EL (cell line): Measurements from ENCODE around the gene KLHL12.

Experiments
- DNase-seq: peaks from one replicate; pipeline ENCODE4 v3.0.0-alpha.2; 2016

KLHL12 gene

DNA sequence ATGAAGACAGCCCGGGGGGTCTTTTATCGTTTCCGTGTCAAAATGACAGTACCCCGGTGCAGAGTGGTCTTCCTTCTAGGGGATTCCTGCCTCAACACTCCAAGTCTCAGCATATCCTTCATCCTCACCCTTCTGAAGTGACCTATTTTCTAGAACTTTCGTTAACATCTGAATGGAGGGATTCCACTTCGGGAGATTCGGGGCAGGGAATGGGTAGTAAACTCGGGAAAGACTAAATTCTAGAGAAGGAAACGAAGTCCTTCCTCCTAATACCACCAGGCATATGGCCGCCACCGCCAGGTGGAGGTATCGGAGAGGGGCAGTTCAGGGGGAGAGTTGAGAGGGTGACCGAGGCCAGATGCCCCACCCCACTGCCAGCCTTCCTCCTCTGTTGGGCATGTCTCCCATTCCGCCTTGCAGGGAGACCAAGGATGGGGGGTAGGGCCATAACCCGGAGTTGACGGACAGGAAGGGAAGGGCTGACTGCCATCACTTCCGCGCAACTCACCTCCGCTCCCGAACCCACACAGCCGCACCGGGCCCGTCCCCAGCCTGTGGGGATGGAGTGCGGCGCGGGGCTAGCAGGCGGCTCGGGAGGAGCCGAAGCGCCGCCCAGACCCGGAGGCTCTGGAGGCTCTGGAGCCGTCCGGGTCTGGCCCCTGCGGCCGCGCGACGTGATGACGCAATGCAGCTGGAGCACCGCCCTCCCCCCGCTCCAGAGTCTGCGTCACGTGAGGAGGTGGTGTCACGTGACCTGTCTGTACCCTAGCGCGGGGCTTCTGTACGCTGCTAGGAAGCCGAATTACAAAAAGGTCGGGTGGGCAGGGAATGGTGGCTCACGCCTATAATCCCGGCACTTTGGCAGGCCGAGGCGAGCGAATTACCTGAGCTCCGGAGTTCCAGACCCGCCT lies at the start of gene KLHL12:
TSS of gene KLHL12 (minus strand) at position 654 of the 911 bp plus-strand sequence. CDS start 2,072 bp downstream, outside the sequence.
- peak; percentile 96 for DNase-seq

DNA sequence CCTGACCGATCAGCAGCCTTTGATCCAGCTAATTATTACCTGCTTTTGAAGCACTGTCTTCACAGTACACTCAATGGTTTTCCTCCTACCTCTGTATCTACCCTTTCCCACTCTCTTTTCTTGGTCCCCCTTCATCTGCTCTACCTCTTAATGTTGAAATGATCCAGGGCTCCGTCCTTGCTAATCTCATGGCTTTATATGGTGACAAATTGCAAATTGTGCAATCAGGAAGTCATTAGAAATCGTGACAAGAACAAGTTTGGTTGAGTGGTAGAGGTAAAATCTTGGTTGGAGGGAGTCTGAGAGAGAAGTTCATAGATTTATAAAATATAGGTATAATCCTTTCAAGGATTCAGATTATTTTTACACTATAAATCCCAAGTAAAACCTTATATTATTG lies 49.6 kb upstream of the KLHL12 start:
- DNase-seq: no peak

DNA sequence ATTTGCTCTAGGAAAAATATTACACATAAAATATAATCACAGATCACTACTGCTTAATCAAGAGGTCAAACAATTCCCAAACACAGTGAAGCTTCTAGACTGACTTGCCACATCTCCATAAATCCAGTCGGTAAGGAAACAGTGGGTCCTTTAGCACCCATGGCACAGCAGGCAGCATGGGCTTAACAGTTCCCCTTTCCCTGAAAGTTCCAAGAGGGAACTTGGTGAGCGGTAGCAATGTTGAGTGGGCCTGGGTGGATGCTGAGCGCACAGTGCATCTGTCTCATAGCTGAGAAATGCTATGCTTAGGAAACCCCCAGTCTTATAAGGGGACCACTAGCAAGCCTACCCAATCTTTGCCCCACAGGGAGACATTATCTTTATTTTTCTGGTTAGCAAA lies 47.8 kb upstream of the KLHL12 start:
- DNase-seq: no peak

DNA sequence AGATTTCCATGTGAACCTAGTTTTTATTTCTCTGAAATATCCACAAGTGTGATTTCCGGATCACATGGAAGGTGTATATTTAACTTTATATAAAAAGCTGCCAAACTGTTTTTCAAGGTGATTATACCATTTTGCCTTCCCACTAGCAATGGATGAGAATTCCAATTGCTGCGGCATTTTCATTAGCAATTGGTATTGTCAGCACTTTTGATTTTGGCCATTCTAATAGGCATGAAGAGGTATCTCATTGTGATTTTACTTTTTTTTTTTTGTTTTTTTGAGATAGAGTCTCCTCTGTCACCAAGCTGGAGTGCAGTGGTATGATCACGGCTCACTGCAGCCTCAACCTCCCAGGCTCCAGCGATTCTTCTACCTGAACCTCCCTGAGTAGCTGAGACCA lies 45.0 kb upstream of the KLHL12 start:
- no peak for DNase-seq

DNA sequence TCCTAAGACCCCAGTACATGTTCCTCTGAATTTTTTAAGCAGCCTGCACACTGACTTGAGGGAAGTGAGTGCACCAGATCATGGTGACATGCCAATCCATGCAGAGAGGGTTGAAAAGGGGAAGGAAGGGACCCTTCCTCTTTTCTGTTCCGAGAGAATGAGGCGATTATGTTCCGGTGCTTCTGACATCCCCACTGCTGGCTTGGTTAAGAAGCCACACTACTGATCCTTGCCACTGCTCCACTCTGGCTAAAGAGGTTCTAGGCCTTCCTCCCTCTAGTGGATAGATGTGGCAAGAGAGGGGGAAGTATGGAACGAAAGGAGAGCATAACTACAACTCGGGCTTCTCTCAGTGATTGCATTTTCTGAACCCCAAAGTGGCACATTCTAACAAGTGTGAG lies 41.9 kb upstream of the KLHL12 start:
- DNase-seq: peak; percentile 69

DNA sequence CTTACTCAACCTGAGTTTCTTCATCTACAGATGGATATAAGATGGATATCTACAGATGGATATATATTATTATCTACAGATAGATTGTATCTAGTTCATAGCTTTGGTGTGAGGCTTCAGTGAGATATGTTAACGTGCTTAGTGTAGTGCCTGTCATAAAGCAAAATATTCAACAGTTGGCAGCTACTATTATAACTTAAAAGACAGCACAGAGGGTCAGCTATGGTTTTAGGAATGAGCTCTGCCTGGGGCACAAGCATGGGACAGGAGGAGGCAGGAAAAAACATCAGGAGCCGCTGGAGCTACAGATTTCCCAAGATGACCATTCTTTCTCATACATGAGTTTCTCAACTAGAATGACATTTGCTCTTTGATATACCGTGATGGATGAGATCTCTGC lies 41.3 kb upstream of the KLHL12 start:
- DNase-seq: no peak

- no peak for DNase-seq
These were observed 40.7 kb upstream of the KLHL12 start for GRCh38 chr1:202967684-202968281.

DNA sequence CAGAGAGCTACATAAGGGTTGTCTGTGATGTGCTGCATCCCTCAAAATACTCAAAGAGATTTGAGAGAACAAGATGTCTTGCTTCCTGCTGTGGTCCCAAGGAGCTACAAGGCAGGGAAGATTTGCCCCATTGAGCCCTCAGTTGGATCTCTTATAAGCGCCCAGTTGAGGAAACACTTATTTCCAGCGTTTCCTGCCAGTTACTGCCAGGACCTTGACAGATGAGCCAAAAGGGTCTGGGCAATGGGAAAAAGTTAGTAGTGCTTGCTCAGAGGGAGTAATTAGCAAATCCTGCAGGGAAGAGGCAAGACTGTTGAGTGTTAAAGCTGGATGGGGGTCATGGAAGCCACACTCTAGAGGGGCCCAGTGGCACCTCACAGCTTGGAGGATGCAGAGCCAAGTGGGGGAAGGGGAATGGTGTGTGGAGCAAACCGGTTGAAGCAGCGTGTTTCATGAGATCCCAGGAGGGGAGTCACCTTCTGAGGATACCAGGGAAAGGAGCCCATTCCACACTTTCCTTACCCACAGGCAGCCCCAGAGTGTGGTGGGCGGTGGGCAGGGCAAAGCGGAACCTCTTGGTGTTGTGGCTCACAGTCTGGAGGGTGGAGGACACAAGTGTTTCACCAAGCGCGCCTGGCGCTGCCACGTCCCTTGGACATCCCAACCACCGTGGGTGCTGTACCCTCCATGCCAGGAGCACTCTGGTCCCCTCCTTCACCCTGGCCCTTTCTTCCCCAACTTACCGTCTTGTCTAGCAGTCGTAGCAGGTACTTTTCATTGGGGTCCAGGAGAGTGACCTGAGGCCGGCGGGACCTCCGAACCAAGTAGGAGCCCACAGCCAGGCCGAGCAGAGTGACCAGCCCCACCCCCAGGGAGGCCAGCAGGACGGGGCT lies 39.2 kb upstream of the KLHL12 start:
- no peak for DNase-seq

GRCh38 chr1:202965422-202965821 lies 38.4 kb upstream of the KLHL12 start:
- peak; percentile 13 for DNase-seq

DNA sequence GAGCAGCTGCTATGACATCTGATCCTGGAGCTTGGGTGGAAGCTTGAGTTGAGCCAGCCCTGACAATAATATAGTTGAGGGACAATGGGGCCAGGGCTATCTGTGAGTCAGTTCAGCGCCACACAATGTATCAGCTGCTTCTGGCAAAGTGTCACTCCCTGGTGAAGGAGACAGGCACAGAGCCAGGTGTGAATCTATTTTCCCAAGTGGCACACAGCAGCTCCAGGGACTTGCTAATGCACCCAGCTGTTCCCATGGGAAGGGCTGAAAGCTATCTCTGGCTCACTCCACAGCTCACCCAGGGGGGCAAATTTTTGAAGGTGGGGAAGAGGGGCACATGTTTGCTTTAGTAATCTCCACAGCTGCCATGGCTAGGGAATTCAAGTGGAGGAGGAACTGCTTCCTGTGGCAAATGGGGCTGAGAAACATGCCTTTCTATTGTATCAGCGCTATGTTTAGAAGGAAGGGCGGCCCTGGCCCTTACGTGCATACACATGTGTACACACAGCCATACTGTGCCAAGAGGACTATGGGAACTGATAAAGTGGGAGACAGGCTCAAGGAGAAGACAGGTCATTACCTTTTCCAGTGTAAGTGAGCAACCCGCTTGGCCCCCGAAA lies 37.9 kb upstream of the KLHL12 start:
- peak; percentile 45 for DNase-seq

DNA sequence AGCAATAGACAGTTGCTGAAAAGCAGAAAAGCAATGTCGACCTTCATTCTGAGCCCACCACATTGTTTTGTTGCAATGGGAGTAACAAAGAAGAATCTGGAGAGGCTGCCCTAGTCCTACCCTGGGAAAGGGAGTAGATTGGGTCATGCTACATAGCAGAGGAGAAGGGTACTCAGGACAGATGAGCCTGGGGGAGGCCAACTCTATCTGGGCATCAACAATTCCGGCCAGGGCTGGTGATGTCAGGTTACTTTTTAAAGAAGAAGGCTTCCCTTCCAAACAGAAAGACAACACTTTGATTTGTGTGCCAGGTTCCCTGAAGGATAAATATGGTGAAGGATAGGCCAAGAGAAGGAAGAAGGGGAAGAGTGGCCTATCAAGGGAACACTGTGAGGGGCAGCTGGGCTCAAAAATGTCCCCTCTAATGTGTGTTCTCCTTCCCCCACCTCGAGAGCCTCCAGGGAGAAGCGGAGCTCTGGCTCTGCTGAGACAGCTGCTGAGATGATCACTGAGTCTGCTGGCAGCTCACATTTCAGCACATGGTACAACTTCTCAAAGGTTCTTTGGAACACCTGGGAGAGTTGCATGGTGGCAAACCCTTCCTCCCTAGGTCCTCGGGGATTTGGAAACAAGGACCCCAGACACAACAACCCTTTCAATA lies 34.3 kb upstream of the KLHL12 start:
- DNase-seq: no peak

- peak; percentile 66 for DNase-seq
These were observed 32.2 kb upstream of the KLHL12 start for GRCh38 chr1:202959276-202959620.

DNA sequence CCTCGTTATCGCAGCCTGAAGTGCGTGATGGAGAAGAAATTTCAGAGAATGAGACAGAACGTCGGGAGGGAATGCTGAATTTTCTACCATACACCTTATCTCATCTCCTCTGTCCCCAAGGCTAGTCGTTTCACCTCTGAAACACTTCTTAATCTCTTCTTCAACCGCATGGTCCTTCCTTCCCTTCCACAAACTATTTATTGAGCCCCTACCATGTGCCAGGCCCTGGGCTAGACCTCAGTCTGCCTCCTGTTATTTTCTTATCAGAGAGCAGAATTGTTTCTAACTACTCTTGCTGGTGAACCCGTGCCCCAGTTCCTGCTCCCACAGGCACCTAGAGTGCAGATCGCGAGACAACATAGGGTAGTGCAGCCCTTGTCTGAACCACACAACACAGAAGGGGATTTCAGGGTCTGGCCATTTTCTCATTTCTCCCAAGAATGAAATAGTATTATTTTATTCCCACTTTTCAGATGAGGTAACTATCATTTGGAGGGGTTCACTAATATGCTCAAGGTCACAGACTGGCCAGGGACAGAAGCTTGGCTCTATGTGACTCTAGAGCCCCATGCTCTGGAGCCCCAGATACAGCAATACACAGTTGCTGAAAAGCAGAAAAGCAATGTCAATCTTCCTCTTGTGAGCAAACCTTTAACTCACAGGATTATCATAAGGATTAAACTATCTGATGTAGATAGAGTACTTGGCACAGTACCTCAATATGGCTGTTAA lies 31.7 kb upstream of the KLHL12 start:
- no peak for DNase-seq

DNA sequence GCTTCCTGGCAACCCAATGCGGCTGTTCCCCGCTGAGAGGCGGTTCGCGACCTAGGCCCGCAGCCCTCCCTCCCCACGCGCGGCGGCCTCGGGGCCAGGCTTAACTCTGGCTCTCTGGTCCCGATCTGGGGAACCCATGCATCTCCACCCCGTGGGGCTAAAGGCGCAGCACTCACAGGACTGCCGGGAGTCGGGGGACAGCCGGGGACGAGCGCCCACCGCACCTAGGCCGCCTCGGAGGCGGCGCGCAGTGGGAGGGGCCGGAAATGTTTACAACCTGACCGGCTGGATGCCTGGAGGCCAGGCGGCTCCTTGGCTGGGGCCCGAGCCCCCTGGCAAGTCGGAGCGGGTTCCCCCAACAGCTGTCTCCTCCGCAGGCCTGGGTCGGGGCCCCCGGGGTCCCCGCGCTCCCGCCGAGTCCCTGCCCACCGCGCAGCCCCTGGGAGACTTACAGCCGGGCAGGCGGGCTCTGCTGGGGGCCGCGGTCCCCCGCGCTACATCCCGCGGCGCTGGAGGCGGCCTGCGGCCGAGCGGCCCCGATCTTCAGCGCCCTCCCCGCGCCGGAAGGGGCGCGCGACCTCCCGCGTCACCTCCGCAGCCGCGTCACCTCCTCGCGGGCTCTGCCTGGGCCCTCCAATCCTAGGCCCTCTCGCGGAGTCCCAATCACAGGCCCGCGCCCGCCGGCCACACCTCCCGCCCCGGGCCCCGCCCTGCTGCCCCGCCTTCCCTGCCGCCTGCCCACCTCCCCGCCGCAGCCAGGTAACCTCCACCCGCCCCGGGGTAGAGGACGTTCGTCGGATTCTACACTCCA lies 30.9 kb upstream of the KLHL12 start, which contains the start of gene ADIPOR1:
TSS of gene ADIPOR1 (minus strand) at position 580 of the 811 bp plus-strand sequence. CDS start 7,242 bp downstream, outside the sequence.
- DNase-seq: peak; percentile 84

GRCh38 chr1:202956969-202957368 lies 29.9 kb upstream of the KLHL12 start:
- no peak for DNase-seq

- DNase-seq: no peak
These were observed 27.2 kb upstream of the KLHL12 start for GRCh38 chr1:202954057-202954745.

DNA sequence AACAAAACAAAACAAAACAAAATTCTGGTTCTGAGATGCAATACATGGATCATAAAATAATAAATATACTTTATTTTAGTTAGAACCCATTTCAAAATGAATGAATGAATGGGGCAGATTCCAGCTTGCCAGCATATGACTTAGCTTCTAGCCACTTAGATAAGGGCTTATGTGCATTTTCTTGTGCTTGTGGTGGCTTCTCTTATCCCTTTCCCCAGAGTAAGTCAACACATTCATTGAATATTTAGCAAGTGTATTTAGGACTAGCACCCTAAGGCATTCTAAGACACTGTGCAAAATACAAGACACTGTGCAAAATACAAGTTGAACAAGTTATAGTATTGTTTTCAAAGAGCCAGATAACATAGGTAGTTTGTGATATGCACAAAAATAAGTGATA lies 26.4 kb upstream of the KLHL12 start:
- no peak for DNase-seq

- DNase-seq: peak; percentile 38
These were observed 25.8 kb upstream of the KLHL12 start for GRCh38 chr1:202952818-202953217.

DNA sequence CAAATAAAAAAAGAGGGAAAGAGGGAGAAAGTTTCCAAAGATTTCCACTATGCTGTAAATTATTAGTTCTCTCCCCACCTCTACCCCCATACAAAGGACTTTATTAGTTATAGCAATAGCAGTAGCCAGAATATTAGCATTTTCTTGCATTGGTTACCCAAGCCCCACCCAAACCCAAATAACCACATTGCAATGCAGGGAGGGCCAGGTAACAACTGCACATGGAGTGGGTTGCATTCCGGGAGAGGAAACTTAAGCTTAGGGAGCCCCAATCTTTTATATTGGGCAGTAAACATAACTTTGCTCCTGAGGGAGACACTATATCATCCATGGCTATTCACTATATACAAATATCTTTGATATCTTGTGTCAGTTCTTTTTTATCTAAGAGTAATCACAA lies 25.1 kb upstream of the KLHL12 start:
- no peak for DNase-seq

DNA sequence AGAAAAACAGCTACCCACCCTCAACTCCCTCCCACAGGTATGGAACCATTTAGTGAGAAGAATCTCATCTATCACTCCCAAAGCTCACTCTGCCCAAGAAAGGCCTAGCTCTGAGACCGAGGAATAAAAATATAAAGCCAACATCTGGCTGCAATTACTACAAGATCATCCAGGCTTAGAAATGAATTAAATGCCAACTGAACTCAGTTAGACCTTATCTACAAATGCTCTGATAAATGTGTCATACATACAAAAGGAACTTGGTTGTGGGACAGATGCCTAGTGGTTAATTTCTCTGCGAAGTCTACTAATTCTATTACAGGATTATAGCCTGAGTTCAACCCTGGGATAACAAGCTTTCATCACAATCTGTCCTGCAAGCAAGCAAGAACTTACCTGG lies 24.4 kb upstream of the KLHL12 start:
- no peak for DNase-seq
